ENCODE measurements around the gene CSF3. TPM values are rescaled to one million over a fixed set of nuclear protein-coding genes. Genes with fewer than 3 reads are reported as not detected.

CSF3 gene
- total RNA-seq, 2 donors from 2014 or later: not detected

GRCh38 chr17:40022497-40022896 lies 7.3 kb downstream of the CSF3 start:
- Mint-ChIP-seq H3K36me3 (ENCODE audit: low read depth) (peaks cover 7% of the 10 kb centered on the region), H3K27ac (no peak overlapping the region), H3K4me3 (no peak overlapping the region), H3K4me1 (peaks cover 30% of the 10 kb centered on the region), H3K27me3 (no peaks in the 10 kb centered on the region)
- ATAC-seq (no peak), DNase-seq (no peak)
- no peaks in the 10 kb centered on the region for H3K9me3 ChIP-seq (ENCODE audit: control insufficient read depth, low read length, poor library complexity, severe bottlenecking)

GRCh38 chr17:40022961-40023541 lies 7.8 kb downstream of the CSF3 start:
- ATAC-seq (no peak), DNase-seq (no peak)
- Mint-ChIP-seq H3K36me3 (ENCODE audit: low read depth) (peaks cover 7% of the 10 kb centered on the region), H3K4me1 (peaks cover 30% of the 10 kb centered on the region), H3K4me3 (no peak overlapping the region), H3K27ac (no peak overlapping the region), H3K27me3 (no peaks in the 10 kb centered on the region)
- no peaks in the 10 kb centered on the region for H3K9me3 ChIP-seq (ENCODE audit: control insufficient read depth, low read length, poor library complexity, severe bottlenecking)

DNA sequence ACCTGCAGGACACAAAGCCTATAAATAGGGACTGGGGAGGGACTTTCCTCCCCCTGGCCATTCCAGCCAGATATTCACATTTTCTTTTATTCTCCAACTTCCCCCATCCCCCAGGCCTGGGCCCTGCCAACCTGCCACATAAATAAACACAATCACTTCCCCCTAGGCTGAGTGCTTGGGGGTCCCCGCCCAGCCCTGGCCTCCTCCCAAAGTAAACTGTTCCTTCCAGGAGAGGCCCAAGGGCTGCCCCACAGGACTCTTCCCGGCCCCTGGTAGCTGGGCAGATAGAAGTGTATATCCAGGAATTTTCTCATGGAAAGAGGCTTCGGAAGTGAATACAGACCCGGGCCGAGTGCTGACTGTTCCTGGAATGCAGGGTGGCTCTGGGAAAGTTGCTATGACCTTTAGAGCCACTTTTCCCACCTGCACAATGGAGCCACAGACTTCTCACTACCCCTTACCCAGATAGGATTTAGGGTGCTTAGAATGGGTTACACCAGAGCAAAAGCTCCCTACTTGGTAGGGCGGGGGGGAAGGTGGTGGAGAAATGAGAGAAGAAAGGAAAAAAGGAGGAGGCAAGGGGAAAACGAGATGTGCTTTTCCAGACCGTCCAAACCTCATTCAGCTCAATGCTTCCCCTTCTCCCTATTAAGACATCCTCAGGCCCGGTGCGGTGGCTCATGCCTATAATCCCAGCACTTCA lies 8.5 kb downstream of the CSF3 start:
- H3K27ac Mint-ChIP-seq: no peak overlapping the region
- H3K4me1 Mint-ChIP-seq: peaks cover 30% of the 10 kb centered on the region
- H3K27me3 Mint-ChIP-seq: no peaks in the 10 kb centered on the region
- no peak overlapping the region for H3K4me3 Mint-ChIP-seq
- peaks cover 7% of the 10 kb centered on the region for H3K36me3 Mint-ChIP-seq (ENCODE audit: low read depth)
- H3K9me3 ChIP-seq (ENCODE audit: control insufficient read depth, low read length, poor library complexity, severe bottlenecking): no peaks in the 10 kb centered on the region
- no peak for ATAC-seq
- no peak for DNase-seq

DNA sequence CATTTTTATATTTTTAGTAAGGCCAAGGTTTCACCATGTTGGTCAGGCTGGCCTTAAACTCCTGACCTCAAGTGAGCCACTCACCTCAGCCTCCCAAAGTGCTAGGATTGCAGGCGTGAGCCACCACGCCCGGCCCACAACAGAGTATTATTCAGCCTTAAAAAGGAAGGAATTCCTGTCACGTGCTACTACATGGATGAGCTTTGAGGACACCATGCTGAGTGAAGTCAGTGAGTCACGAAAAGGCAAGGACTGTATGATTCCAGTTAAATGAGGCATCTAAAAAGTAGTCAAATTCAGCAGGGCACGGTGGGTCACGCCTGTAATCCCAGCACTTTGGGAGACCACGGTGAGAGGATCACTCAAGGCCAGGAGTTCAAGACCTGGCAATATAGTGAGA lies 9.7 kb downstream of the CSF3 start:
- no peak for ATAC-seq
- Mint-ChIP-seq H3K27me3 (no peaks in the 10 kb centered on the region), H3K27ac (peak overlapping the region; percentile 62), H3K36me3 (ENCODE audit: low read depth) (peaks cover 8% of the 10 kb centered on the region), H3K4me1 (peaks cover 30% of the 10 kb centered on the region), H3K4me3 (no peak overlapping the region)
- no peaks in the 10 kb centered on the region for H3K9me3 ChIP-seq (ENCODE audit: control insufficient read depth, low read length, poor library complexity, severe bottlenecking)
- no peak for DNase-seq

DNA sequence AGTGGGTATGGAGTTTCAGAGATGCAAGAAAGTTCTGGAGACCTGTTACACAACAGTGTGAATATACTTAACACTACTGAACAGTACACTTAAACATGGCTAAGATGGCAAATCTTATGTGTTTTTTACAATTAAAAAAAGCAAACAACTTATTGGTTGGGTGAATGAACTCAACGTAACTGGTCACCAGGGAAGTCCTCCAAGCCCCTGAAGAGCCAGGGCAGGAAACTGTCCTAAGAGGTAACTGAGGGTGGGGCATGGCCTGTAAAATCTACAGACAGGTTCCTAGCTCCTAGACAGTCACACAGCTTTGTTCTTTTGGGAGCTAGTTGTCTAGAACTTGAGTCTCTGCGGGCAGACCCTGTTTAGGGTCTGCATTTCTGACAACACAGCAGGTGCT lies 10.3 kb downstream of the CSF3 start:
- DNase-seq: no peak
- Mint-ChIP-seq H3K4me3 (peak overlapping the region; percentile 78), H3K36me3 (ENCODE audit: low read depth) (peaks cover 8% of the 10 kb centered on the region), H3K4me1 (peaks cover 30% of the 10 kb centered on the region), H3K27ac (peak overlapping the region; percentile 62), H3K27me3 (no peaks in the 10 kb centered on the region)
- no peaks in the 10 kb centered on the region for H3K9me3 ChIP-seq (ENCODE audit: control insufficient read depth, low read length, poor library complexity, severe bottlenecking)
- no peak for ATAC-seq

GRCh38 chr17:40025991-40026815 lies 11.0 kb downstream of the CSF3 start:
- peak overlapping the region; percentile 62 for H3K27ac Mint-ChIP-seq
- H3K9me3 ChIP-seq (ENCODE audit: control insufficient read depth, low read length, poor library complexity, severe bottlenecking): no peaks in the 10 kb centered on the region
- peaks cover 7% of the 10 kb centered on the region for H3K36me3 Mint-ChIP-seq (ENCODE audit: low read depth)
- ATAC-seq: peak; percentile 72
- peaks cover 26% of the 10 kb centered on the region for H3K4me1 Mint-ChIP-seq
- H3K27me3 Mint-ChIP-seq: no peaks in the 10 kb centered on the region
- peak in 2 of 3 donors; percentile 19 to 23 for DNase-seq
- peak overlapping the region; percentile 78 for H3K4me3 Mint-ChIP-seq

- Mint-ChIP-seq H3K4me3 (no peak overlapping the region), H3K27me3 (no peaks in the 10 kb centered on the region), H3K27ac (peak overlapping the region; percentile 62), H3K4me1 (peaks cover 24% of the 10 kb centered on the region), H3K36me3 (ENCODE audit: low read depth) (peaks cover 4% of the 10 kb centered on the region)
- no peaks in the 10 kb centered on the region for H3K9me3 ChIP-seq (ENCODE audit: control insufficient read depth, low read length, poor library complexity, severe bottlenecking)
- ATAC-seq: peak; percentile 87
- DNase-seq: peak; percentile 63 to 69 (median 66)
Measured at GRCh38 chr17:40026816-40027613, 11.8 kb downstream of the CSF3 start.

- DNase-seq (no peak), ATAC-seq (no peak)
- H3K9me3 ChIP-seq (ENCODE audit: control insufficient read depth, low read length, poor library complexity, severe bottlenecking): no peaks in the 10 kb centered on the region
- no peak overlapping the region for H3K27ac Mint-ChIP-seq
- H3K4me3 Mint-ChIP-seq: no peak overlapping the region
- H3K27me3 Mint-ChIP-seq: no peaks in the 10 kb centered on the region
- H3K36me3 Mint-ChIP-seq (ENCODE audit: low read depth): peaks cover 4% of the 10 kb centered on the region
- peaks cover 24% of the 10 kb centered on the region for H3K4me1 Mint-ChIP-seq
Measured at GRCh38 chr17:40027614-40028012, 12.4 kb downstream of the CSF3 start.

DNA sequence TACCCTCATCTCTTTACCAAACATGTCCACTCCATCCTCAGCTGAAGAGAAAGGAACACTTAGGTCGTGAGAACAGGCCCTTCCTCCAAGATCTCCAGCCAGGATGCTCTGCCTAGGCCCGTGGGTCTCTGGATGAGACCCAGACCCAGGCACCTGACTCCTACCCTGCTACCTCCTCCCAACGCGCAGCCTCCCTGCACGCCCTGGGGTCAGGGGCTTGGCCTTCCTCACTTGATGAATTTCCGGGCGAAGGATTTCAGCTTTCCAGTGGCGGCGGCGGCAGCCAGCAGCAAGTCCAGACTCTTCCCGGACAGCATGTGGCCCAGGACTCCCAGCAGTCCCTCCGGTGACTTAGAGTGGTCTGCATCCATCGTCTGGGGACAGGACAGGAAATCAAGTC lies 13.4 kb downstream of the CSF3 start:
- Mint-ChIP-seq H3K27me3 (no peaks in the 10 kb centered on the region), H3K27ac (no peak overlapping the region), H3K4me1 (peaks cover 24% of the 10 kb centered on the region), H3K36me3 (ENCODE audit: low read depth) (peaks cover 4% of the 10 kb centered on the region), H3K4me3 (no peak overlapping the region)
- ATAC-seq (no peak), DNase-seq (no peak)
- no peaks in the 10 kb centered on the region for H3K9me3 ChIP-seq (ENCODE audit: control insufficient read depth, low read length, poor library complexity, severe bottlenecking)

GRCh38 chr17:40031706-40032105 lies 16.5 kb downstream of the CSF3 start:
- no peak overlapping the region for H3K4me3 Mint-ChIP-seq

GRCh38 chr17:40032322-40033320 lies 17.4 kb downstream of the CSF3 start:
- Mint-ChIP-seq H3K4me1 (peaks cover 5% of the 10 kb centered on the region), H3K4me3 (no peak overlapping the region), H3K27me3 (no peaks in the 10 kb centered on the region), H3K27ac (no peak overlapping the region), H3K36me3 (ENCODE audit: low read depth) (peaks cover 7% of the 10 kb centered on the region)
- H3K9me3 ChIP-seq (ENCODE audit: control insufficient read depth, low read length, poor library complexity, severe bottlenecking): no peaks in the 10 kb centered on the region
- ATAC-seq (no peak), DNase-seq (no peak)

More at GRCh38 chr17:40031706-40032105, 16.5 kb downstream of the CSF3 start:
- no peak for ATAC-seq
- no peaks in the 10 kb centered on the region for H3K9me3 ChIP-seq (ENCODE audit: control insufficient read depth, low read length, poor library complexity, severe bottlenecking)
- Mint-ChIP-seq H3K36me3 (ENCODE audit: low read depth) (peaks cover 7% of the 10 kb centered on the region), H3K4me1 (peaks cover 11% of the 10 kb centered on the region), H3K27me3 (no peaks in the 10 kb centered on the region), H3K27ac (no peak overlapping the region)
- no peak for DNase-seq

- peaks cover 7% of the 10 kb centered on the region for H3K36me3 Mint-ChIP-seq (ENCODE audit: low read depth)
- H3K27me3 Mint-ChIP-seq: no peaks in the 10 kb centered on the region
- H3K9me3 ChIP-seq (ENCODE audit: control insufficient read depth, low read length, poor library complexity, severe bottlenecking): no peaks in the 10 kb centered on the region
- H3K27ac Mint-ChIP-seq: no peak overlapping the region
- no peak overlapping the region for H3K4me3 Mint-ChIP-seq
- no peak for ATAC-seq
- DNase-seq: no peak
- peaks cover 5% of the 10 kb centered on the region for H3K4me1 Mint-ChIP-seq
Measured at GRCh38 chr17:40033339-40033738, 18.1 kb downstream of the CSF3 start.
